ENCODE measurements around the gene OR2V2. TPM values are rescaled to one million over a fixed set of nuclear protein-coding genes. Genes with fewer than 3 reads are reported as not detected.
"Not testable (repeated sequence)": the region's sequence is repeated elsewhere in the genome, so short reads cannot be mapped to it uniquely, and the experiment has no call there.

OR2V2 gene
- total RNA-seq, 1 experiment from 2014 or later, result not detected

DNA sequence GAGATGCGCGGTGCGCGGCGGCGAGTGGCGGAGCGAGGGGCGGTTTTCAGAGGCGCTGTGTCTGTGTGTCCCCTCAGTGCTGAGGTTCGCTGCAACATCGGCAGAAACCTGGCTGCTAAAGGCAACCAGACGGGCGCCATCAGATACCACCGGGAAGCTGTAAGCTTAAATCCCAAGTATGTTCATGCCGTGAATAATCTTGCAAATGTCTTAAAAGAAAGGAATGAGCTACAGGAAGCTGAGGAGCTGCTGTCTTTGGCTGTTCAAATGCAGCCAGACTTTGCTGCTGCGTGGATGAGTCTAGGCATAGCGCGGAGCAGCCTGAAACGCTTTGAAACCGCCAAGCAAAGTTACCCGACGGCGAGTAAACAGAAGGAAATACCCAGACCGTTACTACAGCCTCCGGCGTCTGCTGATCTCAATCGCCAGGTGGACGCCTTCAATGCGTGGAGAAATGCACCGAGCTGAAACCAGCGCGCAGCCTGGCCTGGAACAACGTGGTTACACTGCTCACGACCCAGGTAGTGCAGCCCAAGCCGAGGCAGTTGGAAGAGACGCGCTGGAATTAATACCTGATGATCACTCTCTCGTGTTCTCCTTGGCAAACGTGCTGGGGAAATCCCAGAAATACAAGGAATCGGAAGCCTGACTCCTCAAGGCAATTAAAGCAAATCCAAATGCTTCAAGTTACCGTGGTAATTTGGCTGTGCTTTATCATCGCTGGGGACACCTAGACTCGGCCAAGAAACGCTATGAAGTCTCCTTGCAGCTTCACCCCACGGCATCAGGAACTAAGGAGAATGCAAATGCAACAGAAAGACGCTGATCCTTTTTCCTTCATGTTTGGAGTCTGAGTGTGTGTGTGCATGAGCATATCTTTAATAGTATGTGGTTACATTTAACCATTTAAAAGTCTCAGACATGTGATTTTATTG lies 32.3 kb upstream of the OR2V2 start:
- peak; percentile 61 for DNase-seq (ENCODE audit: low read depth)

DNA sequence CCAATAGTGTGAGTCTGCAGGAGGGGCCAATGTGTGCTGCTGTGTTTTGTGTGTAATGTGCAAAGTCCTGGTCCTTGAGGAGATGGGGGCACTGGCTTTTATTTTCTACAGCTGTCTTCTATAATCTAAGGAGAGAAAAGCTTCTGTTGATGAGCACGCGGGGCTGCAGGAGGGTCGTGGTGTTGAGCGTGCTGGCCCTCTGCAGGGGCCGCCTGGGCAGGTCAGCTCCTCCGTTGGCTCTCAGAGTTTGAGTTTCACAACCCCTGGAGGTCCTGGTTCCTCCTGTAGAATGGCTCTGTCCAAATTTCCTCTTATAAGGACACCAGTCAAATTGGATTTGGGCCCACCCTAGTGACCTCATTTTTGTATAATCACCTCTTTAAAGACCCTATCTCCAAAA lies 29.0 kb upstream of the OR2V2 start:
- DNase-seq (ENCODE audit: low read depth), result no peak

DNA sequence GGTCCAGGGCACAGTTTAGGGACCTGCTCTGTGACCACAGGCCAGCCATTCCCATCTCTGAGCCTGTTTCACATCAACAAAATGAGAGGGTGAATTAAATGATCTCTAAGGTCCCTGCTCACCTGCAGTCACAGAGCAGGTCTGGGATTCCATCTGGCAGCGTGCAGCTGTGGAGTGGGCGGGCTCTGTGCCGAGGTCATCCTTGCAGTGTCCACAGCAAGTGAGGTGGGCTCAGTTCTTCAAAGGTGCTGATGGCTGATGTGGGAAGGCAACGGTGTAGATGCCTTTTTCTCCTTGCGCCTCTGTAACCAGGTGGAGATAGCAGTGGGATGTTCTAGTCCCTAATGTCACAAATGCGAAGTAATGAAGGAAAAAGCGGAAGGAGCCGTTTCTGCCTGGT lies 28.3 kb upstream of the OR2V2 start:
- DNase-seq (ENCODE audit: low read depth), result no peak

DNA sequence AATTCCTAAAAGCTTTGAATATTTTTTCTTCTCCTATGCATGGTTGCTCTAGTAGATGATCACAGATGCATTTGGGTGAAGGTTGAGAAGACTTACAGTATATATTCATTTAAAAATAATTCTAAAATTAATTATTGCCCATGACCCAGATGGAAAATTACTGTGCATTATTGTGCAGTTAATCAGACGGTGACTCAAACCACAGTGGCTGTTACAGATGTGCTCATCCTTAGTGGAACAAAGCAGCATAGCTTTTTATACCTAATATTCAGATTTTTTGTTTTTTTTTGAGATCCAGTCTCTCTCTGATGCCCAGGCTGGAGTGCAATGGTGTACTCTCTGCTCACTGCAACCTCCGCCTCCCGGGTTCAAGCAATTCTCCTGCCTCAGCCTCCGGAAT lies 27.1 kb upstream of the OR2V2 start:
- DNase-seq (ENCODE audit: low read depth), result peak; percentile 59

DNA sequence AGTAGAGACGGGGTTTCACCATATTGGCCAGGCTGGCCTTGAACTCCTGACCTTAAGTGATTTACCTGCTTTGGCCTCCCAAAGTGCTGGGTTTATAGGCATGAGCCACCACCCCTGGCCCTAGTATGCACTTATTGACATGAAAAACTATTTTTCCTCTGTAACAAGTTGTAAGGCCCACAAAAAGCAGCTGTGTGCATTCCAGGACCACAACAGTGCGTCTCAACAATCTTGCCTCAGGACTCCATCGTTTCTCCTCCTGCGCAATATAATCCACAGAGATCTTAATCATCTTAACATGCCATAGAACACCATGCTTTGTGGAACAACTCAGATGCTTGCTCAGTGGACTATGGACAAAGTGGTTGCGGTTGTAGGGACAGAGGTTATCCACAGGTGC lies 26.6 kb upstream of the OR2V2 start:
- DNase-seq (ENCODE audit: low read depth), result peak; percentile 73

DNA sequence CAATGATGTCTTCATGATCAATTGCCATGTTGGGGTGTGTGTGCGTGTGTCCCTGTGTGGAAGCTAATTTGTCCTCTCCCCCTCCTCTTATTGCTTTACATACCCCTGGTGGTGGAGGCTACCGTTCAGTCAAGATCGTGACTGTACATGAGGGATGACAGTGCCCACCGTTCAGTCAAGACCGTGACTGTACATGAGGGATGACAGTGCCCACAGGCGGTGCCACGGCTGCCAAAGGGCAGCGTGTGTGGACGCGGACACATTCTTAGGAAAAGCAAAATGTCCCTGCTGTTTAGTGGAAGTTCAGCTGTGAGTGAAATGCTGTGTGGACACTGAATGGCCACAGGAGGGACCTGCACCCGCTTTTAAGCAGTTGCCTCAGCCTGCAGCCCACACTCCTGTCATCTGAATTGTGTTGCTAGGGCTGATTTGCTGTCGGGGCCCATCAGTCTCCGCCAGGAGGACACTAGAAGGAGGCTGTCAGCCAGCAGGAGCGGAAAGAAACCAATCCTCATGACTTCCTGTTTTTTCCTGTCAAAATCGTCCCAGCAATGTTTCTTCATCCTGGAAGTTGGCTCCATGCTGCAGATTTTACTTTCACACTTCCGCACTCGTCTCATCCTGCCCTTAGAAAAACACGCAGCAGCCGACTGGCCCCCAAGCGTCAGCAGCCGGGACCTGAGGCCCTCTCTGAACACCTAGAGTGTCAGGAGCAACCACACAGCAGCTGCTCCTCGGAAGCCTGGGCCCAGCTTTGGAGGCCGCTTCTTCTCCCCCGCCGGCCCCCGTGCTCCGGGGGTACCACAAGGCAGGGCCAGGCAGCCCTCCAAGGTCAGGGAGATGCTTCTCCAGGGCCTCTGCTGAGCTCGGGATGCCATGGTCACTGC lies 25.5 kb upstream of the OR2V2 start:
- DNase-seq (ENCODE audit: low read depth), result peak; percentile 34

DNA sequence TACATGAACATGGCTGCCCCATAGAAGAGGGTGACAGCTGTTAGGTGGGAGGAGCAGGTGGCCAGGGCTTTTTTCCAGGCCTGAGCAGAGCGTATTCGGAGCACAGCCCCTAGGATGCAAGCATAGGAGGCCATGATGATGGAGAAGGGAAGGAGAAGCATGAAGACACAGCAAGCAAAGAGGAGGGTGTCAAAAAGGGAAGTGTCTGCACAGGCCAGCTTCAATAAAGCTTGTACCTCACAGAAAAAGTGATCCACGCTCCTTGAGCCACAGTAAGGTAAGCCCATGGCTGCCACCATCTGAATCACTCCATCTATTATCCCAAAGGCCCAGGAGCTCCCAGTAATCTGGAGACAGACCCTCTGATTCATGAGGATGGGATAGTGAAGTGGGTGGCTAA lies 22.9 kb upstream of the OR2V2 start:
- DNase-seq (ENCODE audit: low read depth), result no peak

DNA sequence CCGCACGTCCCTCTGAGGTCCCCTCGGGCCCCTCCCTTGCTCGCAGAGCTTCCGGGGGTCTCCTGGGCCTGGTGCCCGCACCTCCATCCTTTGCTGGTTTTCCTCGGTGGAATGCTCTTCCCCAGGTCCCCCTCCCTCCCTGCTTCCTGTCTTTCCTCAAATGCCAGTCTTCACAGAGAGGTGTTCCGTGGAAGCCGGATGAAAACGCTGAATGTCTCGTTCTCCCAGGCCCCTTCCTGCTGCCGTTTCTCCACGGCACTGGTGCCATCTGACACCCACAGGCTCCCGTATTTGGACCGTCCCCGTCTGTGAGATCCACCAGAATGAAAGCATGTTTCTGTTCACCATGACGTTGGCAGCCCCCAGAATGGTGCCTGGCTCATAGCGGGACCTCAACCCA lies 20.5 kb upstream of the OR2V2 start:
- DNase-seq (ENCODE audit: low read depth), result no peak

DNA sequence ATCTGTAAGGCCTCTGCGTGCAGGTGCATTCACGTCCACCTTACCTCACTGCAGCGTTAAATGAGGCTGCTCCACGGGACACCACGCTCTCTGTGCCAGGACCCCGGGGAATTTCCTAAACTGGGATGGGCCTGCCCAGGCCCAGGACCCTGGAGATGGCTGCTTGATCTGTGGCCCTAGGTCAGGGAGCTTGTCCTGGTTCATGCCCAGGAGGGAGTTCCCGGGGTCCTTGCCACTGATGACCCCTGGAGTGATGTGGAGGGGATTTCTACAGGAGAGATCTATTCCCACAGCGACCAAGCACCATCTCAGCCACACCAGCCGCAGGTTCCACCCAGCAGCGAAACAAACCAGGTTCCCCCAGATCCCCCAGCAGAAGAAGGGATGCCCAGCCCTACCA lies 19.9 kb upstream of the OR2V2 start:
- no peak for DNase-seq (ENCODE audit: low read depth)

DNA sequence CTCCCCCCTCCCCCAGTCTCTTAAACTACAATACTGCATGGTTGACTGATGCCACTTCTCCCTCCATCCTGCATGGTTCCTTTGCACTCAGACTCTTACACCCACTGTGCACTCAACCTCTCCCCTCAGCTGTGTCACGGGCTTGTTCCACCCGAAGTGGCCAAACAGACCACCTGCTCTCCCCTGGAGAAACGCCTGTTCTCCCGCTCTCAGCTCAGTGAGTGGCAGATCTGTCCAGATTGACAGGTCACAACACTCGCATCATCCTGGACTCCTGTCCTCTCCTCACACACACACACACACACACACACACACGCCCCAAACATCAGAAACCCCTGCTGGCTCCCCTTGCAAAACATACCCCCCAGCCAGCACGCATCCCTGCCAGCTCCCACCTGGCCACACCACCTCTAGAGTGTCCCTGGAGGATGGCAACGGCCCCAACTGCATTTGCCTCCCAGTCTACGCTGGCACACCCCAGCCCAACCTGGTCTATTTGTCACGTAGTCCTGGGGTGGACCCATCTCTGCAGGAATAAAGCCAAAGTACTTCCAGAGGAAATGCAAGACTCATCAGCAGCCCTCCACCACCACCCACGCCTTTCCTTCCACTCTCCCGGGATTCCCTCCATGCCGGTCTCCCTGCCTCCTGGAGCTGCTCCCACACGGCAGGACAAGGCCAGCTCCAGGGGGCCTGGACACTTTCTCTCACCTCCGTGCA lies 19.3 kb upstream of the OR2V2 start:
- DNase-seq (ENCODE audit: low read depth), result no peak

DNA sequence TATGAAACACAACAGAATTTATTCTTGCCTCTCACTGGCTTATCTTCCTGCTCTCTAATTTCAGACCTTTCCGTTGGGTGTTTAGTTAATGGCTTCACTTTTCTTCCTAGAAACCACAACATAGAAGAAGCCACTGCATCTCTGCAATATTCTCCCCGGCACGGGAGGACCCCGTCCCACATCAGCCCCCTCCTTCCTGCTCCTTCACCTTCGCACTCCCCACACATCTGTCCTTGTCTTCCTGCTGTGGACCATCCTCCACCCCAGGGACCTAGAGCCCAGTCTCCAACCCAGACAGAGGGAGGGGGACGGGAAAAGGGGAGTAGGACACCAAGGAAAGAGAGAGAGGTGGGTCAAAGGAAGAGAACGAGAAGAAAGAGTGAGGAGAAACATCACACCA lies 17.8 kb upstream of the OR2V2 start:
- no peak for DNase-seq (ENCODE audit: low read depth)

DNA sequence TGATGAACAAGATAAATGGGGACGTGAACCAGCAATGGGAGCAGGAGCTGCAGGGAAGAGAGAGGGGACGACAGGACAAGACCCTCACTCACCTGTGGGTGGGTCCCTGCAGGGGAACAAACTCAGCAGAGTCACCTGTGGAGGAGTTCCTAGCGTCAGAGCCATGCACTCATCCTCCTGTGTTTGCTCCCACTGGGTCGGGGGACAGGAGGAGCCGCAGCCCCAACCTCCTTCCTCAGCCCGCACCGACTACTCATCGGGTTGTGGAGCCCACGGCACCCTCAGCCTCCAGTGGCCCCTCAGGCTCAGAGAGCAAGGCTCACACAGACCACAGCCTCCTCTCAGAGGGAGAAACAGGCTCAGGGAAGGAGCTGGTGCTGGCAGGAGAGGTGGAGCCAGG lies 17.3 kb upstream of the OR2V2 start:
- not testable (repeated sequence) for DNase-seq (ENCODE audit: low read depth)

DNA sequence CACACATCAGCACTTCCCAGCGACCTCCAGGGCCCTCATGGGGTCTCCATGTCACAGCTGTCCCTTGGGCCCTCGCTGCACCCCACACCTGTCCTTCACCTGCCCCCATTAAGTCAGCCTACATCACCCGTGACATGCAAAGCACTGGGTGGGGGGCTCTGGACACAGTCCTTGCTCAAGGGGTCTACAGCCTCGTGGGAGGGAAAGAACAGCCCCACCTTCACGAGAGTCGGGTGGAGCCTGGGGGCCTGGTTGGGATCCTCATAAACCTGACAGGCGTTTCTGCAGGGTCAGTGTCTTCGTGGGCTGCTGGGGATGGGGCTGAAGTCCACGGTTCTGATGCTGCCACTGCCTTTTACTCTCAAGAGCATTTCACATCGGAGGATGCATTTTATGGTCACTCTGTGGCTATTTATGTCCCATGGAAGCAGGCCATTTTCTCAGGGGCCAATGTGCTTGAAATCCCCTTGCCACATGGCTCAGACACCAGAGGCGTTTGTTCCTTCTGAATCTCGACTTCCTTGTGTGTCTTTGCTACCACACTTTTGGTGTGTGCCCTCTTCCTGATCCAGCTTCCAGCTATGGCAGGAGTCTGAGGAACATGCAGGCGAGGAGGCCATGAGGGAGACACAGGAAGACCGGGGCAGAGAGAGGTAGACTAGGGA lies 16.4 kb upstream of the OR2V2 start, which contains the start of gene OR2V1:
OR2V1 (minus strand) TSS at position 338 of the 665 bp plus-strand sequence. CDS start 5,865 bp downstream, outside the sequence.
- no peak for DNase-seq (ENCODE audit: low read depth)

DNA sequence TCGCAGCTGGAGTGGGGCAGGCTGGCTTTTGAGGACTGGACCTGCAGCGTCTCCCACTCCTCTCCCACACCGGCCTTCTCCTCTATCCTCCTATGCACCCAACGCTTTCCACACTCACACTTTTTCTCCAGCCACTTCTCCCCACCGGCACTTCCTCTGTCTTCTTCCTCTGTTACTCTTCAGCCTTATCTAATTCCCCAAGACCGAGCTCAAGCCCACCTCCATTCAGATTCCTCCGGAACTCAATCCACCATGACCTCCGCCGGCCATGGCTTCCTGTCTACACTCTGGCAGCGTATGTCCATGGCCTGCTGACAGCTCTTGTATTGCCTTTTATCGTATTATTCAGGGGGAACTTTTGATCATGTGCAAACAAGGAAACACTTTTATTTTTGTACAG lies 15.9 kb upstream of the OR2V2 start:
- no peak for DNase-seq (ENCODE audit: low read depth)

DNA sequence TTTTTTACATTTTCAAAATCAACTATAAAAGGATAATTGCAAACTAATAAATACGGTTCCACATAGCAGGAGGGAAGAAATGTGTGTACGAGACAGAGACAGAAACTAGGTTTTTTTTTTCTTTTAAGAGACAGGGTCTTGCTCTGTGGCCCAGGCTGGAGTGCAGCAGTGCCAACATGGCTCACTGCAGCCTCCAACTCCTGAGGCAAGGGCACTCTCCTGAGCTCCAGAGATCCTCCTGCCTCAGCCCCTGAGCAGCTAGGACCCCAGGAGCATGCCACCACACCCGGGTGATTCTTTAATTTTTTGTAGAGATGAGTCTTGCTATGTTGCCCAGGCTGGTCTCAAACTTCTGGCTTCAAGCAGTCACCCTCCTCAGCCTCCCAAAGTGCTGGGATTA lies 14.3 kb upstream of the OR2V2 start:
- DNase-seq (ENCODE audit: low read depth), result no peak

DNA sequence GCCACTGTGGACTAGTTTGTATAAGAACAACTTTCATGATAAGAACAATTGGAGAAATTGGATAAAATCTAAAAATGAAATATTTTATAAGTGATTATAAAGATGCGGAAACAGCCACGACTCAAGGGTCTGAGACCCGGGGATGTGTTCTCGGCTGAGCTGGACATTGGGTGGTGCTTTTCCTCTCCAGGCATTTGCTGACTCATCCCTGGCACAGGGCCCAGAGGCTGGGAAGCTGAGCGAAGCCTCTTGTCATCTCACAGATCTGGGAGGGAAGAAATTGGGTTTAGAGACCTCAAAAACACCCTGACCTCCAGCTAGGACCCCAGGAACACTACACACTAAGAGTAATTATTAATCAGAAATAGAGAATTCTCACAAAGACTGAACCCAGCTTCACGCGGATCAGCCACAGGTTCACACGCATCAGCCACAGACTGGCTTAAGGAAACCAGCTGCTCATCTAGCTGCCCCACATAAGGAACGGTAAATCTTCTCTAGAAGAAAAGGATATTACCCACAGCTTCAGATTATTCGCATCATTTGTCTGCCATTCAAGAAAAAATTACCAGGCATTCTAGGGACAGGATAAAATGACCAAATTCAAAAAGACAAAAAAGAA lies 13.7 kb upstream of the OR2V2 start:
- peak; percentile 83 for DNase-seq (ENCODE audit: low read depth)

DNA sequence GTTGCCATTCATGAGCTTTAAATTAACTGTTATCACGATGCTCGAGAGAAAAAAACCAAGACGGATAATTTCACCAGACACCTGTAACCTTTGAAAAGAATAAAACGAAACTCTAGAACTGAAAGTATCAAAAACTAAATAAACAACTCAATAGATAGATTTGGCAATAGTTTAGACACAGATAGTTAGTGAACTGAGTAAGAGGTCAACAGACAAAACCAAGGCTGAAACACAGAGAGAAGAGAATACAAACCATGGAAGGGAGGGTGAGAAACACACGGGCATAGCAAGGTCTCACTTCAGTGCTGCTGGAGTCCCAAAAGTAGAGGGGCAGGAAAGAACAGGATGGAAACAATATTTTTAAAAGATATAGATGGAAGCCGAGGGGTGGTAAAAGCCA lies 13.1 kb upstream of the OR2V2 start:
- no peak for DNase-seq (ENCODE audit: low read depth)

DNA sequence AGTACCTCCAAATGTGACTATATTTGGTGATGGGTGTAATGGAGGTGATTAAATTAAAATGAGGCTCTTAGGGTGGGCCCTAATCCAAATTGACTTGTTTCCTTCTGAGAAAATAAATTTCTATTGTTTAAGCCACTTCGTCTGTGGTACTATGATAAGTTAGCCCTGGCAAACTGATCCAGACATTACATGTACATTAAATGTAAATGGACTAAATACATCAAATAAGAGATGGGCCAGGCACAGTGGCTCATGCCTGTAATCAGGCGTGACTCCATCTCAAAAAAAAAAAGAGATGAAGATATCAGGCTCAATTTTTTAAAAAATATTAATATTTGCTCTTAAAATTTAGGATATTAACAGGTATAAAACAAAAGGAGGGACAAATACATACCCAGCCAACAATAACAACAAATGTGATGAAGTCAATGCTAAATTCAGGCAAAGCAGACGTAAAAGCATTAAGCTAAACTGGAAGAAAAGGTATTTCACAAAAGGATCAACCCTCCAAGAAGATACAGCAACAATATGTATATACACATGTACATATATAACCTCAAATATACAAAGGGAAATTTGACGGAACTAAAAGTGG lies 10.9 kb upstream of the OR2V2 start:
- DNase-seq (ENCODE audit: low read depth), result no peak

DNA sequence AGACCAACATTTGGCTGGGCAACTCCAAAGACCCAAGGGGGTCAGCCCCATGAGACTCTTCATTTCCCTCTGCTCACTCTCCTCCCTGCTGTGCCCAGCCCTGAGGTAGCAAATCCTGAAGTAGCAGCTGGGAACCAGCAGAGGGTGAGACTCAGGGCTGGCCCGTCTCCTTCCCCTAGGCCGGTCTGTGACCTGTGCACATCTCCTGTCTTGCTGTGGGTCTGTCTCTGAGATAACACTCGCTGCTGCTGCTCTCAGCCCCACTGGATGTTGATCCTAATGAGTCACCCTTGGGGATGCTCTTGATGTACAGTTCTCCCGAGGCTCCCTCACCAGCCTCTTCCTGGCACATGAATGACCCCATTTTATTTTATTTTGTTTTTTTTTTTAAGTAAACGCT lies 9.1 kb upstream of the OR2V2 start:
- peak; percentile 58 for DNase-seq (ENCODE audit: low read depth)

DNA sequence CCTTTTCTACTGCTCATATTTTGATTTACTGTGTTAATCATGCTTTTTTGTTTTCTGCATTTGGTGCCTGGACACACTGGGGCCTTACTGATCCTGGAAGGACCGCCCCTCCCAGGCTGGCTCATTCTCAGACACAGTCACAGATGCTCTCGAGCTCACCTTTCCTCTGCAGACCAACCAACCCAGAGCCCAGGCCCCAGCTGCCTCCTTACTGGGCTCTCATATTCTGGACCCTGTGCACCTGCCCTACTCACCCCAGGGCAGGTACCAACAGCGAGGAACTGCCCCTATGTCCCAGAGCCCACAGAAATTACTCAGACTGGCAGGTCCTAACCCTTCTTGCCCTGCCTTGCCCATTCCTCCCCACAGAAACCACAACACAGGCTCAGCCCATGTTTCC lies 6.6 kb upstream of the OR2V2 start:
- DNase-seq (ENCODE audit: low read depth), result no peak

DNA sequence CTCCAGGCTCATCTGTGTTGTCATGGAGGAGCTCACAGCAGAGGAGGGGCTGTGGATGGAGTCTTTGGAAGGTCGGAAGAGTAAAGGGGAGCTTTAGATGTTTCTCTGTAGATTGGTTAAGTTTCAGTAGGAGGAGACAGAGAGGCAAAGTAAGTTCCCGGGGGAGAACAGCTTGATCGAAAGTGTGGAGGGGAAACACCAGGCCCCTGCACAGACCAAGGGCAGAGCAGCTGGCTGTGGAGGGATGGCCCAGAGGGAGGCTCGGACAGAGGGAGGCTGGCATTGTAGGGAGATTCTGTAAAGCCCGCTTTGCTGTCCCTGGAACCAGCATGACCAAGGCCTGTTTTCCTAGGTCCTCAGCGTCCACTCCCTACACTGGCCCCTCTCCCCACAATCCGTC lies 5.3 kb upstream of the OR2V2 start:
- DNase-seq (ENCODE audit: low read depth), result no peak

Data from RPMI7951 (cell line).